Activated T-cell treated with anti-CD3 and anti-CD28 coated beads, Interleukin-2, amount 50 U/mL, for 48 hours (primary cell): Measurements from ENCODE around the gene ENPEP.
A peak's percentile ranks its signal among the peaks of the same experiment; 100 is the strongest.
"Not testable (repeated sequence)": the region's sequence is repeated elsewhere in the genome, so short reads cannot be mapped to it uniquely, and the experiment has no call there.

ENCODE experiments used
- DNase-seq, 2 experiments: peaks; one replicate each; pipeline ENCODE4 v3.0.0-alpha.2; 2020

ENPEP gene

GRCh38 chr4:110520886-110521285 is 44.9 kb downstream of the ENPEP start:
- no peak for DNase-seq

GRCh38 chr4:110526589-110526988 is 50.6 kb downstream of the ENPEP start:
- no peak for DNase-seq

GRCh38 chr4:110527156-110527555 is 51.2 kb downstream of the ENPEP start:
- peak; percentile 30 to 33 for DNase-seq

- DNase-seq = no peak
Observed at GRCh38 chr4:110532901-110533589, 57.1 kb downstream of the ENPEP start.

- no peak for DNase-seq
Observed at GRCh38 chr4:110533590-110533910, 57.6 kb downstream of the ENPEP start.

- no peak for DNase-seq
Observed at GRCh38 chr4:110533940-110534339, 58.0 kb downstream of the ENPEP start.

GRCh38 chr4:110540581-110540980 is 64.6 kb downstream of the ENPEP start:
- DNase-seq = no peak

- DNase-seq = no peak
Observed at GRCh38 chr4:110540982-110541451, 65.1 kb downstream of the ENPEP start.

- no peak for DNase-seq
Observed at GRCh38 chr4:110543577-110543976, 67.6 kb downstream of the ENPEP start.

- DNase-seq = no peak
Observed at GRCh38 chr4:110544594-110544993, 68.6 kb downstream of the ENPEP start.

GRCh38 chr4:110550260-110550659 is 74.3 kb downstream of the ENPEP start:
- no peak for DNase-seq

- DNase-seq = no peak
Observed at GRCh38 chr4:110553197-110553596, 77.2 kb downstream of the ENPEP start.

- no peak for DNase-seq
Observed at GRCh38 chr4:110567214-110567613, 91.3 kb downstream of the ENPEP start.

GRCh38 chr4:110576696-110577095 is 100.7 kb downstream of the ENPEP start:
- not testable (repeated sequence) for DNase-seq

GRCh38 chr4:110586131-110586850 is 110.3 kb downstream of the ENPEP start:
- no peak for DNase-seq

- DNase-seq = no peak
Observed at GRCh38 chr4:110587666-110588285, 111.8 kb downstream of the ENPEP start.

GRCh38 chr4:110589297-110589696 is 113.3 kb downstream of the ENPEP start:
- DNase-seq = no peak

GRCh38 chr4:110595583-110595982 is 119.6 kb downstream of the ENPEP start:
- DNase-seq = no peak

GRCh38 chr4:110596431-110596830 is 120.5 kb downstream of the ENPEP start:
- DNase-seq = no peak

GRCh38 chr4:110597582-110597981 is 121.6 kb downstream of the ENPEP start:
- DNase-seq = no peak

GRCh38 chr4:110602061-110602460 is 126.1 kb downstream of the ENPEP start:
- DNase-seq = no peak

GRCh38 chr4:110605077-110605476 is 129.1 kb downstream of the ENPEP start:
- no peak for DNase-seq

- DNase-seq = no peak
Observed at GRCh38 chr4:110609044-110609750, 133.2 kb downstream of the ENPEP start.

- no peak for DNase-seq
Observed at GRCh38 chr4:110610620-110610939, 134.6 kb downstream of the ENPEP start.
